ENCODE results near the gene PNMA8B.

The PNMA8B gene

GRCh38 chr19:46491975-46492682 is 3.5 kb downstream of the PNMA8B start:
- Histone ChIP-seq H3K4me2 (ENCODE audit: low read length) (no peak overlapping the region), H3K79me2 (ENCODE audit: control insufficient read depth, low read length) (no peaks in the 10 kb centered on the region), H3K9me2 (replicated peaks; ENCODE audit: control insufficient read depth, low read length) (no peaks in the 10 kb centered on the region), H3K4me1 (ENCODE audit: control insufficient read depth, low read length) (peaks cover 20% of the 10 kb centered on the region), H3K27me3 (ENCODE audit: control insufficient read depth, low read length) (peaks cover 61% of the 10 kb centered on the region), H3K27ac (ENCODE audit: low read depth, low read length) (no peak overlapping the region), H3K36me3 (ENCODE audit: control insufficient read depth, low read length) (no peaks in the 10 kb centered on the region), H3K9me3 (ENCODE audit: control insufficient read depth, insufficient read depth, low read length) (no peaks in the 10 kb centered on the region), H3K4me3 (ENCODE audit: low read length) (no peak overlapping the region), H3F3A (ENCODE audit: control insufficient read depth, insufficient read depth) (no peaks in the 10 kb centered on the region), H4K20me1 (ENCODE audit: control insufficient read depth, insufficient read depth, low read depth, low read length) (no peaks in the 10 kb centered on the region)
- TF ChIP-seq CTCF (IDR thresholded peaks at IDR 0.05; ENCODE audit: low read depth, low read length, poor library complexity, severe bottlenecking): no peak
- TF ChIP-seq EZH2phosphoT487 (IDR thresholded peaks at IDR 0.05; ENCODE audit: borderline replicate concordance, low read length): no peak

DNA sequence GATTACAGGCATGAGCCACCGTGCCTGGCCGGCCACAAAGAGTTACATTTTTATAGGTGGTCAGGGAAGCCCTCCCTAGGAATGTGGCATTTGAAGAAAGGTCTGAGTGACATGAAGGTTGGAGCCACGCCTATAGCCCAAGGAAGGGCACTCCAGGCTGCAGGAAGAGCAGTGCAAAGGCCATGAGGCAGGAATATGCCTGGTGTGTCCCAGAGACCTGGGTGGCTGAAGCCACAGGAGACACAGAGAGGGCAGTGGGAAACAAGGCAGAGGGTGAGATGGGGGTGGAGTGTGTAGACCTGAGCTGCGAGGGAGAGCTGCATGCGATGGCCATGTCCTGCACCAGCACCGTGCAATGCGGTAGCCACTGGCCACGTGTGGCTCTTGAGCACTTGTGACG is 4.9 kb downstream of the PNMA8B start:
- Histone ChIP-seq H3K27ac (ENCODE audit: low read depth, low read length) (no peak overlapping the region), H3K27me3 (ENCODE audit: control insufficient read depth, low read length) (peaks cover 54% of the 10 kb centered on the region), H3K9me2 (replicated peaks; ENCODE audit: control insufficient read depth, low read length) (no peaks in the 10 kb centered on the region), H3F3A (ENCODE audit: control insufficient read depth, insufficient read depth) (no peaks in the 10 kb centered on the region), H3K4me1 (ENCODE audit: control insufficient read depth, low read length) (peaks cover 17% of the 10 kb centered on the region), H3K9me3 (ENCODE audit: control insufficient read depth, insufficient read depth, low read length) (no peaks in the 10 kb centered on the region), H4K20me1 (ENCODE audit: control insufficient read depth, insufficient read depth, low read depth, low read length) (no peaks in the 10 kb centered on the region), H3K4me2 (ENCODE audit: low read length) (no peak overlapping the region), H3K4me3 (ENCODE audit: low read length) (no peak overlapping the region), H3K36me3 (ENCODE audit: control insufficient read depth, low read length) (no peaks in the 10 kb centered on the region), H3K79me2 (ENCODE audit: control insufficient read depth, low read length) (no peaks in the 10 kb centered on the region)
- no peak for TF ChIP-seq EZH2phosphoT487 (IDR thresholded peaks at IDR 0.05; ENCODE audit: borderline replicate concordance, low read length)
- no peak for TF ChIP-seq CTCF (IDR thresholded peaks at IDR 0.05; ENCODE audit: low read depth, low read length, poor library complexity, severe bottlenecking)

- Histone ChIP-seq H3K79me2 (ENCODE audit: control insufficient read depth, low read length) (no peaks in the 10 kb centered on the region), H3K27ac (ENCODE audit: low read depth, low read length) (no peak overlapping the region), H3K4me2 (ENCODE audit: low read length) (no peak overlapping the region), H3K4me1 (ENCODE audit: control insufficient read depth, low read length) (peaks cover 11% of the 10 kb centered on the region), H3K27me3 (ENCODE audit: control insufficient read depth, low read length) (peaks cover 50% of the 10 kb centered on the region), H3K9me3 (ENCODE audit: control insufficient read depth, insufficient read depth, low read length) (no peaks in the 10 kb centered on the region), H4K20me1 (ENCODE audit: control insufficient read depth, insufficient read depth, low read depth, low read length) (no peaks in the 10 kb centered on the region), H3K36me3 (ENCODE audit: control insufficient read depth, low read length) (no peaks in the 10 kb centered on the region), H3F3A (ENCODE audit: control insufficient read depth, insufficient read depth) (no peaks in the 10 kb centered on the region), H3K4me3 (ENCODE audit: low read length) (no peak overlapping the region), H3K9me2 (replicated peaks; ENCODE audit: control insufficient read depth, low read length) (no peaks in the 10 kb centered on the region)
- TF ChIP-seq CTCF (IDR thresholded peaks at IDR 0.05; ENCODE audit: low read depth, low read length, poor library complexity, severe bottlenecking): no peak
- TF ChIP-seq EZH2phosphoT487 (IDR thresholded peaks at IDR 0.05; ENCODE audit: borderline replicate concordance, low read length): no peak
Measured at GRCh38 chr19:46489445-46490272, 6.0 kb downstream of the PNMA8B start.
